Astrocyte (in vitro differentiated cells and primary cell): ENCODE measurements around the gene CA14.

ENCODE experiments used
- EZH2 ChIP-seq: IDR thresholded peaks from 2 replicates; pipeline ENCODE4 v1.6.1; 2012; ENCODE audit warnings: mild to moderate bottlenecking, low read length, inconsistent platforms; ENCODE audit not compliant: insufficient read depth
- TF ChIP-seq, protein P1 (sequence below): IDR thresholded peaks from 2 replicates; pipeline ENCODE4 v1.5.1; 2011; ENCODE audit warnings: low read depth, mild to moderate bottlenecking, inconsistent platforms, low read length, moderate library complexity; ENCODE audit not compliant: insufficient read depth

GRCh38 chr1:150268340-150268704, 10.7 kb downstream of the CA14 start:
- TF ChIP-seq, protein P1, sequence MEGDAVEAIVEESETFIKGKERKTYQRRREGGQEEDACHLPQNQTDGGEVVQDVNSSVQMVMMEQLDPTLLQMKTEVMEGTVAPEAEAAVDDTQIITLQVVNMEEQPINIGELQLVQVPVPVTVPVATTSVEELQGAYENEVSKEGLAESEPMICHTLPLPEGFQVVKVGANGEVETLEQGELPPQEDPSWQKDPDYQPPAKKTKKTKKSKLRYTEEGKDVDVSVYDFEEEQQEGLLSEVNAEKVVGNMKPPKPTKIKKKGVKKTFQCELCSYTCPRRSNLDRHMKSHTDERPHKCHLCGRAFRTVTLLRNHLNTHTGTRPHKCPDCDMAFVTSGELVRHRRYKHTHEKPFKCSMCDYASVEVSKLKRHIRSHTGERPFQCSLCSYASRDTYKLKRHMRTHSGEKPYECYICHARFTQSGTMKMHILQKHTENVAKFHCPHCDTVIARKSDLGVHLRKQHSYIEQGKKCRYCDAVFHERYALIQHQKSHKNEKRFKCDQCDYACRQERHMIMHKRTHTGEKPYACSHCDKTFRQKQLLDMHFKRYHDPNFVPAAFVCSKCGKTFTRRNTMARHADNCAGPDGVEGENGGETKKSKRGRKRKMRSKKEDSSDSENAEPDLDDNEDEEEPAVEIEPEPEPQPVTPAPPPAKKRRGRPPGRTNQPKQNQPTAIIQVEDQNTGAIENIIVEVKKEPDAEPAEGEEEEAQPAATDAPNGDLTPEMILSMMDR = no peak
- TF ChIP-seq EZH2 = no peak
